ENCODE data around the gene TOP1. TPM values are rescaled to one million over a fixed set of nuclear protein-coding genes. Genes with fewer than 3 reads are reported as not detected.
A peak's percentile ranks its signal among the peaks of the same experiment; 100 is the strongest.

Gene TOP1
- total and polyA plus RNA-seq, 2 of the 4 experiments (the other 2 are of a cell fraction), result 14.0 to 21.5 TPM

GRCh38 chr20:41007481-41007880 lies 21.1 kb upstream of the TOP1 start:
- Histone ChIP-seq H2BK15ac (ENCODE audit: low read depth, low read length) (peak overlapping the region; percentile 100), H3K27ac (ENCODE audit: insufficient read depth, low read length) (peak overlapping the region; percentile 4; the same call in 1 of the 2 replicates), H3K79me1 (ENCODE audit: low read depth in 1 of 2, low read length in 2 of 2) (peaks cover 4 to 57% of the 10 kb centered on the region in 2 experiments; a peak in 3 of 4 replicates), H4K5ac (ENCODE audit: low read depth, low read length) (no peak overlapping the region; the same call in 1 of the 2 replicates), H3K4me3 (ENCODE audit: insufficient read depth, low read depth, low read length) (no peak overlapping the region), H3K36me3 (ENCODE audit: control insufficient read depth, insufficient read depth, low read length) (no peaks in the 10 kb centered on the region), H3K27me3 (ENCODE audit: control insufficient read depth, insufficient read depth, low read length) (no peaks in the 10 kb centered on the region), H3K9me1 (ENCODE audit: insufficient read depth, low read length) (peaks cover 32% of the 10 kb centered on the region), H3K14ac (replicated peaks; ENCODE audit: low read depth, low read length) (peak overlapping the region; percentile 93), H4K20me1 (ENCODE audit: insufficient read depth, low read length) (no peaks in the 10 kb centered on the region; the same call in 1 of the 2 replicates), H3K9me3 (ENCODE audit: control insufficient read depth, insufficient read depth, low read length) (no peaks in the 10 kb centered on the region), H2BK120ac (ENCODE audit: low read depth, low read length) (peak overlapping the region; percentile 98), H3K4me2 (ENCODE audit: low read depth, low read length) (no peak overlapping the region), H2AK9ac (replicated peaks; ENCODE audit: low read depth, low read length, poor library complexity) (no peak overlapping the region), H3K18ac (ENCODE audit: low read depth, low read length) (peak overlapping the region; percentile 14; the same call in 1 of the 2 replicates), H2AK5ac (ENCODE audit: low read depth, low read length) (peak overlapping the region; percentile 93; the same call in 1 of the 2 replicates), H3K4ac (ENCODE audit: low read depth, low read length) (peak overlapping the region; percentile 96), H4K8ac (ENCODE audit: low read depth in 2 of 2, low read length in 2 of 2) (peak overlapping the region; percentile 86 to 93; a peak in 3 of 4 replicates), H3K56ac (ENCODE audit: extremely low read depth, insufficient read depth, low read length) (no peak overlapping the region), H2BK5ac (ENCODE audit: low read depth, low read length, poor library complexity, severe bottlenecking) (peak overlapping the region; percentile 93), H3K4me1 (ENCODE audit: control insufficient read depth, insufficient read depth, low read length) (peaks cover 27% of the 10 kb centered on the region), H2AFZ (replicated peaks; ENCODE audit: low read length, poor library complexity) (no peak overlapping the region), H3K9ac (ENCODE audit: low read depth, low read length) (no peak overlapping the region), H4K91ac (ENCODE audit: insufficient read depth, low read depth, low read length) (peak overlapping the region; percentile 96), H2BK20ac (ENCODE audit: low read depth, low read length) (peak overlapping the region; percentile 98), H3K23ac (ENCODE audit: low read depth, low read length) (peak overlapping the region; percentile 93; the same call in 1 of the 2 replicates)
- no TSS peak for BruUV-seq (replicated peaks)
- 100% methylated on average over 1 of the region's 3 CpGs; no CpG with 5 or more reads in 1 of the 2 experiments for WGBS, 2 experiments (ENCODE audit: extremely low coverage in 2 of 2, insufficient read length in 1 of 2)
- ATAC-seq (ENCODE audit: low read depth) (no peak), DNase-seq (no peak)
- intact Hi-C loops (cut with micrococcal nuclease), result no loop called here
- in situ Hi-C loops (cut with MboI; ENCODE audit: low sequenced_read_pairs), result no loop called here
- dilution Hi-C loops (cut with HindIII; ENCODE audit: low sequenced_read_pairs, unreplicated experiment), result no loop called here
- CTCF ChIA-PET, result no interaction called here
- POLR2A ChIA-PET (ENCODE audit: unreplicated experiment), result no interaction called here
- no peak for TF ChIP-seq BHLHE40 (IDR thresholded peaks at IDR 0.05; ENCODE audit: low read depth, low read length)
- TF ChIP-seq MAZ (IDR thresholded peaks at IDR 0.05; ENCODE audit: borderline replicate concordance, low read depth, low read length), result no peak
- TF ChIP-seq ELK1 (IDR thresholded peaks at IDR 0.05; ENCODE audit: borderline replicate concordance, low read depth, low read length), result no peak
- TF ChIP-seq USF2 (IDR thresholded peaks at IDR 0.05; ENCODE audit: low read depth, low read length), result no peak
- TF ChIP-seq CTCF (conservative IDR thresholded peaks at IDR 0.05; ENCODE audit: low read depth, low read length), result no peak
- TF ChIP-seq MAFK (IDR thresholded peaks at IDR 0.05; ENCODE audit: low read depth, low read length), result no peak
- no peak for TF ChIP-seq CEBPB (IDR thresholded peaks at IDR 0.05; ENCODE audit: low read depth, low read length)
- TF ChIP-seq RAD21 (IDR thresholded peaks at IDR 0.05; ENCODE audit: low read length), result no peak
- no peak for TF ChIP-seq RFX5 (IDR thresholded peaks at IDR 0.05; ENCODE audit: low read depth, low read length)
- no peak for TF ChIP-seq RCOR1 (IDR thresholded peaks at IDR 0.05; ENCODE audit: insufficient replicate concordance, low read length)
- no peak for TF ChIP-seq FOS (IDR thresholded peaks at IDR 0.05; ENCODE audit: low read depth, low read length)
- TF ChIP-seq NFE2L2 (IDR thresholded peaks at IDR 0.05; ENCODE audit: low read depth, low read length), result no peak
- no peak for TF ChIP-seq CHD1 (IDR thresholded peaks at IDR 0.05; ENCODE audit: low read depth, low read length)
- TF ChIP-seq MXI1 (IDR thresholded peaks at IDR 0.05; ENCODE audit: borderline replicate concordance, low read depth, low read length), result no peak
- no peak for TF ChIP-seq POLR2A (IDR thresholded peaks at IDR 0.05; ENCODE audit: low read depth, low read length)
- TF ChIP-seq SMC3 (IDR thresholded peaks at IDR 0.05; ENCODE audit: low read depth, low read length), result no peak
